AG09319 (cell line): ENCODE data around the gene CCDC68.

Source experiments
- DNase-seq: peaks from one replicate; pipeline ENCODE4 v3.0.0-alpha.2; 2010; ENCODE audit warnings: low read depth; ENCODE audit errors: extremely low read depth
- CTCF ChIP-seq: IDR thresholded peaks from 2 replicates; pipeline ENCODE4 v1.5.1; 2011; ENCODE audit warnings: low read depth, mild to moderate bottlenecking, inconsistent platforms, low read length, moderate library complexity

CCDC68 gene

GRCh38 chr18:54958704-54959625 is at the start of gene CCDC68:
CCDC68 (minus strand) TSS chr18:54959461; CDS start chr18:54942791, 16,670 bp downstream.
- no peak for DNase-seq
- TF ChIP-seq CTCF: no peak

- DNase-seq: no peak
- no peak for TF ChIP-seq CTCF
These were observed 48.3 kb upstream of the CCDC68 start for GRCh38 chr18:55007602-55008001.

- no peak for TF ChIP-seq CTCF
- DNase-seq: no peak
These were observed 44.4 kb upstream of the CCDC68 start for GRCh38 chr18:55003695-55004094.

- TF ChIP-seq CTCF: no peak
- DNase-seq: no peak
These were observed 43.0 kb upstream of the CCDC68 start for GRCh38 chr18:55002261-55002660.

- TF ChIP-seq CTCF: no peak
- no peak for DNase-seq
These were observed 42.2 kb upstream of the CCDC68 start for GRCh38 chr18:55001394-55002024.

GRCh38 chr18:55000529-55000928 is 41.3 kb upstream of the CCDC68 start:
- no peak for DNase-seq
- no peak for TF ChIP-seq CTCF

GRCh38 chr18:54999016-54999415 is 39.8 kb upstream of the CCDC68 start:
- TF ChIP-seq CTCF: no peak
- DNase-seq: no peak
